GM12878 (cell line): ENCODE data around the gene DIP2C.
"Not testable (repeated sequence)": the region's sequence is repeated elsewhere in the genome, so short reads cannot be mapped to it uniquely, and the experiment has no call there.

Source experiments
- BMI1 ChIP-seq: fragments of 450-650 bp; IDR thresholded peaks from 2 replicates; pipeline ENCODE4 v1.6.1; 2016; ENCODE audit warnings: mild to moderate bottlenecking, moderate library complexity, borderline replicate concordance
- BRCA1 ChIP-seq: IDR thresholded peaks from 2 replicates; pipeline ENCODE4 v1.6.1; 2011; ENCODE audit warnings: low read depth, low read length, improper control_type of control experiment
- EZH2 ChIP-seq: IDR thresholded peaks from 2 replicates; pipeline ENCODE4 v1.6.1; 2012; ENCODE audit warnings: low read depth, mild to moderate bottlenecking, control low read depth, inconsistent platforms, low read length, borderline replicate concordance; ENCODE audit not compliant: control insufficient read depth
- GABPA ChIP-seq: IDR thresholded peaks from 2 replicates; pipeline ENCODE4 v1.6.1; 2014; ENCODE audit warnings: antibody characterized with exemption, low read depth, mild to moderate bottlenecking, inconsistent platforms
- JUND ChIP-seq: IDR thresholded peaks from 2 replicates; pipeline ENCODE4 v1.6.1; 2012; ENCODE audit warnings: low read depth, mild to moderate bottlenecking, low read length, improper control_type of control experiment, moderate library complexity
- LARP7 ChIP-seq: fragments of 450-650 bp; IDR thresholded peaks from 2 replicates; pipeline ENCODE4 v1.6.1; 2017; ENCODE audit warnings: mild to moderate bottlenecking
- NBN ChIP-seq: fragments of 450-650 bp; IDR thresholded peaks from 2 replicates; pipeline ENCODE4 v1.6.1; 2016
- NKRF ChIP-seq: fragments of 450-650 bp; conservative IDR thresholded peaks from 2 replicates; pipeline ENCODE4 v1.6.1; 2017; ENCODE audit warnings: mild to moderate bottlenecking, moderate library complexity
- POLR2AphosphoS5 ChIP-seq: IDR thresholded peaks from 2 replicates; pipeline ENCODE4 v1.6.1; 2011; ENCODE audit warnings: mild to moderate bottlenecking, low read length, inconsistent platforms
- RCOR1 ChIP-seq: conservative IDR thresholded peaks from 2 replicates; pipeline ENCODE4 v1.6.1; 2012; ENCODE audit warnings: low read depth, low read length, improper control_type of control experiment
- RUNX3 ChIP-seq: IDR thresholded peaks from 2 replicates; pipeline ENCODE4 v1.6.1; 2012; ENCODE audit warnings: low read length, inconsistent platforms
- TAF1 ChIP-seq: IDR thresholded peaks from 2 replicates; pipeline ENCODE4 v1.6.1; 2011; ENCODE audit warnings: mild to moderate bottlenecking, low read depth, low read length, borderline replicate concordance
- TCF7 ChIP-seq: IDR thresholded peaks from 2 replicates; pipeline ENCODE4 v1.6.1; 2014; ENCODE audit warnings: antibody characterized with exemption, borderline replicate concordance
- ZNF384 ChIP-seq: IDR thresholded peaks from 2 replicates; pipeline ENCODE4 v1.6.1; 2012; ENCODE audit warnings: low read depth, mild to moderate bottlenecking, low read length, improper control_type of control experiment, borderline replicate concordance

- TF ChIP-seq TCF7, GABPA, ZNF384, JUND, NKRF, TAF1, EZH2, BRCA1, RUNX3, BMI1, POLR2AphosphoS5, NBN, LARP7, RCOR1: not testable (repeated sequence)
These were observed 176.8 kb downstream of the DIP2C start for GRCh38 chr10:512661-513060.
